Endodermal cell (in vitro differentiated cells): ENCODE data around the gene WDR7. TPM values are rescaled to one million over a fixed set of nuclear protein-coding genes. Genes with fewer than 3 reads are reported as not detected.

ENCODE experiments used
- DNase-seq: peaks from one replicate; pipeline ENCODE4 v3.0.0-alpha.2; 2017
- H3K27ac ChIP-seq: 2 replicates; pipeline ENCODE4 v1.5.1; 2013; ENCODE audit warnings: mild to moderate bottlenecking, low read depth, low read length, moderate library complexity
- H3K27me3 ChIP-seq: 2 replicates; pipeline ENCODE4 v1.6.1; 2013; ENCODE audit warnings: mild to moderate bottlenecking, low read length, moderate library complexity; ENCODE audit not compliant: insufficient read depth, control insufficient read depth, poor library complexity, severe bottlenecking
- H3K36me3 ChIP-seq: 2 replicates; pipeline ENCODE4 v1.7.0; 2013; ENCODE audit warnings: mild to moderate bottlenecking, low read length, moderate library complexity; ENCODE audit not compliant: control insufficient read depth, insufficient read depth
- H3K4me1 ChIP-seq: one replicate; pipeline ENCODE4 v1.7.0; 2013; ENCODE audit warnings: low read length; ENCODE audit not compliant: control insufficient read depth, insufficient read depth
- H3K4me3 ChIP-seq: 2 replicates; pipeline ENCODE4 v1.5.1; 2013; ENCODE audit warnings: mild to moderate bottlenecking, low read length, moderate library complexity
- H3K9ac ChIP-seq: 2 replicates; pipeline ENCODE4 v1.6.1; 2013; ENCODE audit warnings: mild to moderate bottlenecking, low read length, moderate library complexity; ENCODE audit not compliant: poor library complexity, severe bottlenecking; ENCODE audit errors: extremely low read depth
- H3K9me3 ChIP-seq: 2 replicates; pipeline ENCODE4 v1.6.1; 2013; ENCODE audit warnings: mild to moderate bottlenecking, low read length, moderate library complexity; ENCODE audit not compliant: control insufficient read depth
- H3K27ac Mint-ChIP-seq: 2 replicates; pipeline ENCODE4 v1.8.0; 2020; ENCODE audit warnings: mixed read lengths
- H3K27me3 Mint-ChIP-seq: 2 replicates; pipeline ENCODE4 v1.8.0; 2021; ENCODE audit warnings: mild to moderate bottlenecking, mixed read lengths; ENCODE audit not compliant: insufficient read depth
- H3K36me3 Mint-ChIP-seq: 2 replicates; pipeline ENCODE4 v1.8.0; 2020; ENCODE audit warnings: low read depth, mixed read lengths
- H3K4me1 Mint-ChIP-seq: 2 replicates; pipeline ENCODE4 v1.8.0; 2020; ENCODE audit warnings: mixed read lengths
- H3K4me3 Mint-ChIP-seq: 2 replicates; pipeline ENCODE4 v1.8.0; 2020; ENCODE audit warnings: mild to moderate bottlenecking, moderate library complexity, mixed read lengths
- H3K9me3 Mint-ChIP-seq: 2 replicates; pipeline ENCODE4 v1.8.0; 2020; ENCODE audit warnings: mild to moderate bottlenecking, mixed read lengths
- CTCF ChIP-seq: fragments of 200-600 bp; sonication (generic); conservative IDR thresholded peaks from 2 replicates; pipeline ENCODE4 v1.5.0; 2021; ENCODE audit warnings: antibody characterized with exemption, mild to moderate bottlenecking
- WGBS, 2 experiments: methylation state at CpG; one replicate each; pipeline versions ENCODE4 v1.1.5 to v1.1.7; 2013; ENCODE audit warnings: missing lambda C conversion rate in 2 of 2, mixed read lengths in 1 of 2; ENCODE audit not compliant: insufficient coverage in 1 of 2, insufficient read length in 1 of 2; 5-methylcytosine and 5-hydroxymethylcytosine counted together
- total RNA-seq, 2 donors: library from RNA; stranded (reverse); fragmentation: NEBNext Ultra II Directional in 1 of 2; extraction: Animal tissue kit (Norgen Biotek cat#: 25700) in 1 of 2; gene quantifications; 2 replicates in 1 of 2; 3 replicates in 1 of 2; pipeline ENCODE4 v1.2.1, GENCODE V29; 2021

The WDR7 gene
- total RNA-seq, 2 donors from 2014 or later, result 17.1 to 22.5 TPM

GRCh38 chr18:56643381-56643780, 7.8 kb upstream of the WDR7 start:
- H3K27ac ChIP-seq, result no peak overlapping the region
- peaks cover 2% of the 10 kb centered on the region for H3K4me1 ChIP-seq
- peaks cover 5% of the 10 kb centered on the region for H3K27me3 ChIP-seq
- no peaks in the 10 kb centered on the region for H3K36me3 Mint-ChIP-seq
- H3K4me1 Mint-ChIP-seq, result peaks cover 17% of the 10 kb centered on the region
- WGBS, 2 experiments, result 73 to 98% methylated on average over 2 to 3 of the region's 3 CpGs
- no peaks in the 10 kb centered on the region for H3K9me3 ChIP-seq
- no peak for DNase-seq
- H3K27me3 Mint-ChIP-seq, result no peaks in the 10 kb centered on the region
- no peak overlapping the region for H3K9ac ChIP-seq
- no peak for TF ChIP-seq CTCF
- H3K36me3 ChIP-seq, result no peaks in the 10 kb centered on the region
- H3K4me3 Mint-ChIP-seq, result no peak overlapping the region
- peaks cover 5% of the 10 kb centered on the region for H3K9me3 Mint-ChIP-seq
- no peak overlapping the region for H3K27ac Mint-ChIP-seq
- no peak overlapping the region for H3K4me3 ChIP-seq

- no peak overlapping the region for H3K27ac Mint-ChIP-seq
- WGBS, 2 experiments, result 67 to 69% methylated on average over 1 to 3 of the region's 5 CpGs
- peaks cover 20% of the 10 kb centered on the region for H3K4me1 Mint-ChIP-seq
- H3K9ac ChIP-seq, result no peak overlapping the region
- DNase-seq, result no peak
- H3K9me3 Mint-ChIP-seq, result no peaks in the 10 kb centered on the region
- H3K27me3 ChIP-seq, result peaks cover 5% of the 10 kb centered on the region
- H3K27ac ChIP-seq, result no peak overlapping the region
- H3K36me3 ChIP-seq, result no peaks in the 10 kb centered on the region
- no peaks in the 10 kb centered on the region for H3K4me1 ChIP-seq
- no peaks in the 10 kb centered on the region for H3K9me3 ChIP-seq
- peak; percentile 76 for TF ChIP-seq CTCF
- no peaks in the 10 kb centered on the region for H3K36me3 Mint-ChIP-seq
- H3K4me3 Mint-ChIP-seq, result no peak overlapping the region
- no peaks in the 10 kb centered on the region for H3K27me3 Mint-ChIP-seq
- no peak overlapping the region for H3K4me3 ChIP-seq
Observed at GRCh38 chr18:56645415-56646016, 5.6 kb upstream of the WDR7 start.

GRCh38 chr18:56647071-56647470, 4.1 kb upstream of the WDR7 start:
- Histone ChIP-seq H3K4me3 (no peak overlapping the region), H3K27ac (no peak overlapping the region), H3K9me3 (no peaks in the 10 kb centered on the region), H3K27me3 (no peaks in the 10 kb centered on the region), H3K9ac (no peak overlapping the region), H3K4me1 (no peaks in the 10 kb centered on the region), H3K36me3 (no peaks in the 10 kb centered on the region)
- Mint-ChIP-seq H3K27me3 (no peaks in the 10 kb centered on the region), H3K36me3 (no peaks in the 10 kb centered on the region), H3K4me3 (no peak overlapping the region), H3K27ac (no peak overlapping the region), H3K4me1 (peaks cover 29% of the 10 kb centered on the region), H3K9me3 (no peaks in the 10 kb centered on the region)
- no peak for TF ChIP-seq CTCF
- DNase-seq, result no peak
